GM19035 (cell line): ENCODE measurements around the gene RTBDN.
"Not testable (repeated sequence)": the region's sequence is repeated elsewhere in the genome, so short reads cannot be mapped to it uniquely, and the experiment has no call there.

Experiments
- ATAC-seq: cut with Tn5 transposase; IDR thresholded peaks from one replicate; pipeline ENCODE4 v1.9.1; 2021; ENCODE audit not compliant: unreplicated experiment

Gene RTBDN

DNA sequence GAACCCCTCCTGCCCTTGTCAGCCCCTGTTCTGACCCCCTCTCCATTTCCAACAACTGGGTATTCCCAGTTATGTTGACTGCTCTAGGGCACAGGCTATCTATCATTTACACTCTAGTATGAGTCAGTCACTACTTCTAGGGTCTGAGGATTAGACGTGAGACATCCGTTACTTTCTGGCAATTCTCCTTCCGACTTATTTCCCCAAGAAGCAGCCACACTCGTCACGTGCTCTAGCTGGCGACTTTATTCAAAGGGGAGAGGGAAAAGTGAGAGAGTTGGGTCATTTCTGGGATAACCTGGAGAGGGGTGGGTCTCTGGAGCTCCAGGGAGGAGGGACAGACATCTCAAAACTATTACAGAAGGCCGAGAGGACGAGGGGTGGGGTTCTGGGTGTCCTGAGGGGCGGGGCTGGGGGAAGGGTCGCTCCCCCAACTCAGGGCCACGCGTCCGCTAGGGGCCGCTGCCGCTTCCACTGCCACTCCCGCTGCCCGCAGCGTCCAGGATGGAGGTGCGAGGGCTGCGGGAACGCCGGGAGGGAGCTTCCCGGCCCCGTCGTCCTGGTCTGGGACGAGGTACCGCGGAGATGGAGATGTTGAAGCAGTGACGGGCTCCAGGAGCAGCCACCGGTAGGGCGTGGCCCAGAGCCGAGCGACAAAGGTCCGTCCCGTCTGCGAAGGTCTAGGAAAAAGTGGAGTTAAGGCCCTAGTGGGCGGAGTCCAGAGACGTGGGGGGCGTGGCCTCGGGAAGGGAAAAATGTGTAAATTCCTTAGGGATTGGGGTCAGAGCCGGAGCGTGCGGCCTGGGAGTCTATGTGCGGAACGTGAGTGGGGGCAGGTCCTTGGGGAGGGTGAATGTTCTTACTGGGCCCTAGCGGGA is 8.9 kb downstream of the RTBDN start:
- no peak for ATAC-seq

DNA sequence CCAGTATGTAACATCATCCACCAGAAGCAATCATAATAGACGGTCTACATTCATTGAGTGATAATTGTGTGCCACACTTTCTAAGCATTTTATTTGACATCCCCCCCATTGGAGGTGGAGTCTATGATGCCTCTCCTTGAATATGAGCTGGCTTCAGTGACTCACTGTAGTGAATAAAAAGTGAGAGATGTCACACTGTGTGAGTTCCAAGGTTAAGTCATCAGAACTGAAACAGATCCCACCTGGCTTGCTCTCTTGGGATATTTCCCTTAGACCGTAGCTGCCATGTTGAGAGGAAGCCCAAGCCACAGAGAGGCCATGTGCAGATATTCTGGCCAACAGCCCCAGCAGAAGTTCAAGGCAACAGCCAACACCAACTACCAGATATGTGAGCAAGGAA is 12.6 kb downstream of the RTBDN start:
- no peak for ATAC-seq

GRCh38 chr19:12817810-12818209 is 16.6 kb downstream of the RTBDN start:
- not testable (repeated sequence) for ATAC-seq

GRCh38 chr19:12817188-12817587 is 17.2 kb downstream of the RTBDN start:
- not testable (repeated sequence) for ATAC-seq

GRCh38 chr19:12815088-12815487 is 19.3 kb downstream of the RTBDN start:
- no peak for ATAC-seq

- ATAC-seq = peak; percentile 77
These were observed 27.9 kb downstream of the RTBDN start, which contains the start of gene RNASEH2A for GRCh38 chr19:12806242-12807081. TSS of gene RNASEH2A (plus strand) at chr19:12806584. CDS start at chr19:12806674, 90 bp downstream.

- ATAC-seq = no peak
These were observed 30.3 kb downstream of the RTBDN start for GRCh38 chr19:12804051-12804450.

- no peak for ATAC-seq
These were observed 31.9 kb downstream of the RTBDN start for GRCh38 chr19:12802267-12803106.

DNA sequence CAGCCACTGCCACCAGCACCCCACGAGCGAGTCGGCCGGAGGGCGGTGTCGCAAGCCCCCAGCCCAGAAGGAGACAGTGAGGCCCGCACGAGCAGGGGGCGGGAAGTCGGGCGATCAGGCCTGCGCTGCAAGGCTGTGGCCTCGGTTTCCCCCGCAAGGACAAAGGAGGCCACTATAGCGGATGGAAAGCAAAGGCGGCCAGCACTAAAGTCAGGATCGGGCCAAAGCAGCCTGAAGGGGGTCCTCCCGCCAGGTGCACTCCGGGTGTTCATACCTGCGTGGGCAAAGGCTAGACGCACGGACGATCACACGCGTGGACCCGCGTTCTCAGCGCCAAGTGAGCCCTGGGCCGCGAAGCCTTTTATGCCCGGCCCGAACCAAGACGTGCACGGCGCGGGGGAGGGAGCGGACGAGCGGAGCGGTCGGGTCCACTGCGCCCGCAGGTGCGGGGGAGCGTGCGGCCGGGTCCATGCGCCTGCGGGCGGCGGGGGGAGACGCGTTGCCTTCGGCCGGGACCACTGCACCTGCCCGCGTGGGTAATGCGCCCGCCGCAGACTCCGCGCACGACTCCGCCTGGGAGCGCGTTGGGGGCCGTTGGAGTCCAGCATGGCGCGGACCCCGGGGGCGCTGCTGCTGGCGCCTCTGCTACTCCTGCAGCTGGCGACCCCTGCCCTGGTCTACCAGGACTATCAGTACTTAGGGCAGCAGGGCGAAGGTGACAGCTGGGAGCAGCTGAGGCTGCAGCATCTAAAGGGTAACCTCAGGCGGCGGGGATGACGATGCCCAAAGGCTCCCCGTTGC is 32.7 kb downstream of the RTBDN start, which contains the start of the genes PRDX2 and THSD8:
Gene PRDX2 (minus strand): TSS at position 335 of the 801 bp plus-strand sequence. CDS start 539 bp downstream, outside the sequence.
Gene THSD8 (plus strand): TSS at position 604 of the 801 bp plus-strand sequence. CDS start 3 bp downstream, at position 607.
- no peak for ATAC-seq

DNA sequence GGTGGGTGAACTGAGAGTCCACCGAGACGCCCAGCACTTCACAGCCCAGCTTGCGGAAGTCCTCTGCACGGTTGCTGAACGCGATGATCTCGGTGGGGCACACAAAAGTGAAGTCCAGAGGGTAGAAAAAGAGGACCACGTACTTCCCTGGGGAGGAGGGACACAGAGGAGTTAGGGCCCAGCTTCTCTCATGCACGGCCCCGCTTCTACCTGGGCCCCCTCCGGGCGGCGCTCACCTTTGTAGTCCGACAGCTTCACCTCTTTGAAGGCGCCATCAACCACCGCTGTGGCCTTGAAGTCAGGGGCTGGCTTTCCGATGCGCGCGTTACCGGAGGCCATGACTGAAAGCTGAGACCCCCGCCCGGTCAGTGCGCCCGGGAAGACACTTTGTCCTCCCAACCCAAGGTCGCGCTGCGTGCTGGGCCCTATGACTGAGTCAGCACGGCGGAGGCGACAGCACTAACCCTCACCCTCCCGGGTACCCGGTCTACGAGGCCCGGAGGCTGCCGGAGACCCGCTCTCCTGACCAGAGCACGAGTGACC is 33.4 kb downstream of the RTBDN start:
- ATAC-seq = no peak

GRCh38 chr19:12800466-12800770 is 34.0 kb downstream of the RTBDN start:
- ATAC-seq = no peak

DNA sequence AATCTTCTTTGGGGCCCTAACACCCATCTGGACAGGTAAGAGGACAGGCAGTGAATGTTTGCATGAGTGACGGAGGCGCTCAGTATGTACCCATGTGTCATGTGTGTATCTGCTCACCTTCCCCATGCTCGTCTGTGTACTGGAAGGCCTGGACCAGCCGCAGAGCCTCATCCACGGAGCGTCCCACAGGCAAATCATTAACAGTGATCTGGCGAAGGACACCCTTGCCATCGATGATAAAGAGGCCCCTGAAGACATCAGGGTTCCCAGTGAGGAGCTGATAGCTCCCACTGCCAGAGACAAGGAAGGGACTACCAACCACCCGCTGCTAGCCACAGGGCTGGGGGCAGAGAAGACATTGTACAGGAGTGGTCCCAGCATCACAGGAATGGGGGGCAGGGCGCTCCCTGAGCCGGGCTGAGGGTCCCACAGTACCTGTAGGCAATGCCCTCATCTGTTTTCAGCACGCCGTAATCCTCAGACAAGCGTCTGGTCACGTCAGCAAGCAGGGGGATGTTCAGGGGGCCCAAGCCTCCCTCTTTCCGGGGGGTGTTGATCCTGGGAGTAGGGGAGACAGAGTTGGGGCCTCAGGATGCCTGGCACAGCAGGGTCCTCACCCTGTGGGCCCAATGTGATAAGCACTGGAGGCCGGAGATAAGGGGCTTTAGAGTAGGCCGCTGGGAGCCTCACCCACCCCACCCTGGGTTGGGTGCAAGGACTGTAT is 34.5 kb downstream of the RTBDN start:
- no peak for ATAC-seq

GRCh38 chr19:12797607-12798006 is 36.8 kb downstream of the RTBDN start:
- not testable (repeated sequence) for ATAC-seq

GRCh38 chr19:12797141-12797587 is 37.2 kb downstream of the RTBDN start:
- ATAC-seq = no peak

DNA sequence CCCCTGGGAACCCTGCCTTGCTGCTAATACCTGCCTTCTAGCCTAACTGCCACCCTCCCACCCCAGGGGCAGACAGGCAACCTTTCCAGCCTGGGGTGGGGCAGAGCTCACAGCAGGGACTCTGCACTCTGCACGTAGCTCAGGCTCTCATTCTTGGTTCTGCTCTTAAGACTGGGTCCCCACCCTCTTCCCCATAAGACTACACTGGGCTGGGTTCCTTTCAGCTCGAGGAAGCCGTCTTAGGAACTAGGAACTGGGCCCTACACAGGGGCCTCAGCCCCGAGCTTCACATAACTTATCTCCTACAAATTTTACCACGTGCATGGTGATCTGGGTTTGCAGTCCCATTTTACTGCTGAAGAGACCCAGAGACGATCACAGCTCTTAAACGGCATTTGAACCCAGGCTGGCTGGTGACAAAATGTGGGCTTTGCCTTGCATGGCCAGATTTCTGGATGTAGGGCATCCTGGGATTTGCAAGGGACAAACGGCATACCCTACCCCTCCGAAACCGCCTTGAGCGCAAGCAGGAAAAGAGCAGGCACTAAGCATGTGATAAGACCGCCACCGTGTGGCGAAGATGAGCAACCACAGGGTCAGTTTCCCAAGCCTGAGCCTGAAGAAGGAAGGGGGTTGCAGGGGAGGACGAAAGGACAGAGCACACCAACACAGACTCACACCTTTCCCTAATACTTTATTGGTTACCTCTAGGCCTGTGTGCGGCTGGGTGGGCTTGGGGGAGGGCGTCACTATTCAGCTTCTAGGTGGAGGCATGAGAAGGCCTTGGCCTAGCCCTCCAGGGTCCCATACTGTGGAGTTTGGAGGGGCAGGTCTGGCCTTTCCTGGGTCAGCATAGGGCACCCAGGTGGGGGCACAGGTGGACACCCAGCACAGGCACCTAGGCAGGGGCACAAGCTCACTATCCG is 38.0 kb downstream of the RTBDN start:
- no peak for ATAC-seq

DNA sequence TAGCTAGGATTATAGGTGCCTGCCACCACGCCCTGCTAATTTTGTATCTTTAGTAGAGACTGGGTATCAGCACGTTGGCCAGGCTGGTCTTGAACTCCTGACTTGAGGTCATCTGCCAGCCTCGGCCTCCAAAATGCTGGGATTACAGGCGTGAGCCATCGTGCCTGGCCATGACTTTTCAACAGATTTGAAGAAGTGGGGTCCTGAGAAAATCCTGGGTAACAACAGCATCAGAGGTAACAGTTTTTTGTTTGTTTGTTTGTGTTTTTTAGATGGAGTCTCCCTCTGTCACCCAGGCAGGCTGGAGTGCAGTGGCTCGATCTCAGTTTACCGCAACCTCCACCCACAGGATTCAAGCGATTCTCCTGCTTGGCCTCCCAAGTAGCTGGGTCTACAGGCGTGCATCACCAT is 39.4 kb downstream of the RTBDN start:
- ATAC-seq = no peak

- no peak for ATAC-seq
These were observed 40.0 kb downstream of the RTBDN start for GRCh38 chr19:12794196-12794941.
